Measurements from ENCODE around the gene ARMCX4.

The ARMCX4 gene

DNA sequence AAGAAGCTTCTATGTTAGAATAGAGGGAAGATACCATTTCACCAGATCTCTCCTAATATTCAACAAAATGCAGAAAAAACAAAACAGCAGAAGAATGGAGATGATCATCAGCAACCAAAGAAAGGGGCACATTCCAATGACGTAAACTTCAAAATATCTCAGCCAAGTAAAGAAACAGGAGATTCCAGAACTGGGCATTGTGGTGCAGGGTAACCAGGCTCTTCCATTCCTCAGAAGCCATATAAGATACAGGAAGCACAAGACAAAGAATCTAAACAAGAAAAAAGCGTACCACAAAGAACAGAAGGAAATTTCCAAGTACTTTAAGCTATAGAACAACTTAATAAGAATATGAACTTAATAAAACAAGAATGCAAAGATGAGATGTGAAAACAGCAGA is 6.9 kb upstream of the ARMCX4 start:
- no peak overlapping the region for H3K4me3 ChIP-seq (ENCODE audit: low read depth, low read length)
- no peak overlapping the region for H3K9ac ChIP-seq (ENCODE audit: low read length)
- H4K12ac ChIP-seq (ENCODE audit: low read depth, low read length): no peak overlapping the region
- H3K14ac ChIP-seq (ENCODE audit: low read length): no peak overlapping the region
- H2BK5ac ChIP-seq (ENCODE audit: low read depth, low read length, poor library complexity): no peak overlapping the region
- no peak overlapping the region for H3K4me2 ChIP-seq (ENCODE audit: low read length)
- H4K8ac ChIP-seq (ENCODE audit: low read depth, low read length): no peak overlapping the region
- no peak overlapping the region for H2AFZ ChIP-seq (ENCODE audit: insufficient read depth, low read length, poor library complexity)
- H2AK5ac ChIP-seq (ENCODE audit: low read length): no peak overlapping the region
- WGBS (ENCODE audit: extremely low coverage, insufficient coverage, insufficient read length): no CpG with 5 or more reads among the region's 2 CpGs
- H3K27ac ChIP-seq (ENCODE audit: low read depth, low read length): no peak overlapping the region
- no peak overlapping the region for H2BK12ac ChIP-seq (ENCODE audit: low read length)
- no peaks in the 10 kb centered on the region for H3K27me3 ChIP-seq (ENCODE audit: insufficient read depth, low read length)
- no peak overlapping the region for H3K23ac ChIP-seq (ENCODE audit: low read length)
- H3K18ac ChIP-seq (ENCODE audit: low read length): no peak overlapping the region
- no peak overlapping the region for H3K4ac ChIP-seq (ENCODE audit: low read depth, low read length)
- no peaks in the 10 kb centered on the region for H3K9me3 ChIP-seq (ENCODE audit: insufficient read depth, low read depth, low read length)
- H2BK120ac ChIP-seq (ENCODE audit: insufficient read depth, low read length, poor library complexity): no peak overlapping the region
- H4K91ac ChIP-seq (ENCODE audit: low read depth, low read length): no peak overlapping the region
- no peaks in the 10 kb centered on the region for H3K79me1 ChIP-seq (ENCODE audit: low read length)
- no peaks in the 10 kb centered on the region for H3K4me1 ChIP-seq (ENCODE audit: control insufficient read depth in 1 of 2, insufficient read depth in 2 of 2, low read length in 2 of 2)
- peak in 1 of 2 donors; percentile 13 for DNase-seq
- no peaks in the 10 kb centered on the region for H3K79me2 ChIP-seq (ENCODE audit: control insufficient read depth, insufficient read depth, low read length, poor library complexity)
- H3K36me3 ChIP-seq (ENCODE audit: control insufficient read depth in 1 of 2, insufficient read depth in 2 of 2, low read length in 2 of 2): no peaks in the 10 kb centered on the region

- Histone ChIP-seq H3K9me3 (ENCODE audit: insufficient read depth, low read depth, low read length) (no peaks in the 10 kb centered on the region), H3K4me2 (ENCODE audit: low read length) (no peak overlapping the region), H2AK5ac (ENCODE audit: low read length) (no peak overlapping the region), H2BK5ac (ENCODE audit: low read depth, low read length, poor library complexity) (no peak overlapping the region), H3K4ac (ENCODE audit: low read depth, low read length) (no peak overlapping the region), H3K9ac (ENCODE audit: low read length) (no peak overlapping the region), H4K91ac (ENCODE audit: low read depth, low read length) (no peak overlapping the region), H2AFZ (ENCODE audit: insufficient read depth, low read length, poor library complexity) (no peak overlapping the region), H4K12ac (ENCODE audit: low read depth, low read length) (no peak overlapping the region), H3K18ac (ENCODE audit: low read length) (no peak overlapping the region), H3K27ac (ENCODE audit: low read depth, low read length) (no peak overlapping the region), H3K79me1 (ENCODE audit: low read length) (no peaks in the 10 kb centered on the region), H3K36me3 (ENCODE audit: control insufficient read depth in 1 of 2, insufficient read depth in 2 of 2, low read length in 2 of 2) (peaks cover 0 to 2% of the 10 kb centered on the region in 2 experiments), H3K14ac (ENCODE audit: low read length) (no peak overlapping the region), H3K4me3 (ENCODE audit: low read depth, low read length) (no peak overlapping the region), H3K27me3 (ENCODE audit: insufficient read depth, low read length) (no peaks in the 10 kb centered on the region), H3K23ac (ENCODE audit: low read length) (no peak overlapping the region), H2BK120ac (ENCODE audit: insufficient read depth, low read length, poor library complexity) (no peak overlapping the region), H4K8ac (ENCODE audit: low read depth, low read length) (no peak overlapping the region), H2BK12ac (ENCODE audit: low read length) (no peak overlapping the region), H3K79me2 (ENCODE audit: control insufficient read depth, insufficient read depth, low read length, poor library complexity) (no peaks in the 10 kb centered on the region), H3K4me1 (ENCODE audit: control insufficient read depth in 1 of 2, insufficient read depth in 2 of 2, low read length in 2 of 2) (peaks cover 0 to 5% of the 10 kb centered on the region in 2 experiments)
- DNase-seq: no peak
- WGBS (ENCODE audit: extremely low coverage, insufficient coverage, insufficient read length): no CpG with 5 or more reads among the region's 4 CpGs
These were observed 3.0 kb upstream of the ARMCX4 start for GRCh38 chrX:101482296-101482695.

- Histone ChIP-seq H2AK5ac (ENCODE audit: low read length) (no peak overlapping the region), H3K79me2 (ENCODE audit: control insufficient read depth, insufficient read depth, low read length, poor library complexity) (no peaks in the 10 kb centered on the region), H2BK120ac (ENCODE audit: insufficient read depth, low read length, poor library complexity) (no peak overlapping the region), H3K27me3 (ENCODE audit: insufficient read depth, low read length) (no peaks in the 10 kb centered on the region), H3K9ac (ENCODE audit: low read length) (no peak overlapping the region), H3K18ac (ENCODE audit: low read length) (no peak overlapping the region), H4K91ac (ENCODE audit: low read depth, low read length) (no peak overlapping the region), H3K79me1 (ENCODE audit: low read length) (no peaks in the 10 kb centered on the region), H3K4me2 (ENCODE audit: low read length) (no peak overlapping the region), H3K4me1 (ENCODE audit: control insufficient read depth in 1 of 2, insufficient read depth in 2 of 2, low read length in 2 of 2) (peaks cover 0 to 5% of the 10 kb centered on the region in 2 experiments), H3K36me3 (ENCODE audit: control insufficient read depth in 1 of 2, insufficient read depth in 2 of 2, low read length in 2 of 2) (peaks cover 0 to 7% of the 10 kb centered on the region in 2 experiments), H4K8ac (ENCODE audit: low read depth, low read length) (no peak overlapping the region), H3K4ac (ENCODE audit: low read depth, low read length) (no peak overlapping the region), H2BK5ac (ENCODE audit: low read depth, low read length, poor library complexity) (no peak overlapping the region), H2AFZ (ENCODE audit: insufficient read depth, low read length, poor library complexity) (no peak overlapping the region), H2BK12ac (ENCODE audit: low read length) (no peak overlapping the region), H3K27ac (ENCODE audit: low read depth, low read length) (no peak overlapping the region), H3K9me3 (ENCODE audit: insufficient read depth, low read depth, low read length) (no peaks in the 10 kb centered on the region), H3K4me3 (ENCODE audit: low read depth, low read length) (no peak overlapping the region), H3K14ac (ENCODE audit: low read length) (no peak overlapping the region), H4K12ac (ENCODE audit: low read depth, low read length) (no peak overlapping the region), H3K23ac (ENCODE audit: low read length) (no peak overlapping the region)
- no peak for DNase-seq
- WGBS (ENCODE audit: extremely low coverage, insufficient coverage, insufficient read length): no CpG with 5 or more reads among the region's 3 CpGs
These were observed 1.6 kb upstream of the ARMCX4 start for GRCh38 chrX:101483705-101484104.

DNA sequence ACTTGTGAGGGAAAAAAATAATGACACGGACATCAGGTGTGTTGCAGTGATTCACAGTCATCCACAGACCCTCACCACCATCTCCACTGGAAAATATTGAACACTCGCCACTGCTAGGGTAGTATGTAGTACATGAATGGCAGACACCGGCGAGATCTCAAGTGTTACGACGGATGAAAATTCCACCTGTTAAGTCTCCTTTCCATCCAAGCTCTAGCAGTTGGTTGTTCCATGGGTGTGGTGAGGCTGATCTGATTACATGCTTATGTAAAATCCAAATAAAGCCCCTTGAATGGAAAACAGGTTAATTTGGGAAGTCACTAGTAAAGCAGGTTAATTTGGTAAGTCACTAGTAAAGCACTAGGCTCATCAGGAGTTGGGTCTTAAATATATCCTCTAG is 1.1 kb upstream of the ARMCX4 start:
- Histone ChIP-seq H4K8ac (ENCODE audit: low read depth, low read length) (no peak overlapping the region), H3K4ac (ENCODE audit: low read depth, low read length) (no peak overlapping the region), H2BK5ac (ENCODE audit: low read depth, low read length, poor library complexity) (no peak overlapping the region), H3K36me3 (ENCODE audit: control insufficient read depth in 1 of 2, insufficient read depth in 2 of 2, low read length in 2 of 2) (peaks cover 0 to 10% of the 10 kb centered on the region in 2 experiments), H2AFZ (ENCODE audit: insufficient read depth, low read length, poor library complexity) (no peak overlapping the region), H3K23ac (ENCODE audit: low read length) (no peak overlapping the region), H3K9me3 (ENCODE audit: insufficient read depth, low read depth, low read length) (no peaks in the 10 kb centered on the region), H3K27me3 (ENCODE audit: insufficient read depth, low read length) (no peaks in the 10 kb centered on the region), H2AK5ac (ENCODE audit: low read length) (no peak overlapping the region), H3K27ac (ENCODE audit: low read depth, low read length) (no peak overlapping the region), H3K4me1 (ENCODE audit: control insufficient read depth in 1 of 2, insufficient read depth in 2 of 2, low read length in 2 of 2) (peaks cover 0 to 5% of the 10 kb centered on the region in 2 experiments), H4K12ac (ENCODE audit: low read depth, low read length) (no peak overlapping the region), H2BK120ac (ENCODE audit: insufficient read depth, low read length, poor library complexity) (no peak overlapping the region), H2BK12ac (ENCODE audit: low read length) (no peak overlapping the region), H3K14ac (ENCODE audit: low read length) (no peak overlapping the region), H3K18ac (ENCODE audit: low read length) (no peak overlapping the region), H4K91ac (ENCODE audit: low read depth, low read length) (no peak overlapping the region), H3K4me2 (ENCODE audit: low read length) (no peak overlapping the region), H3K4me3 (ENCODE audit: low read depth, low read length) (no peak overlapping the region), H3K9ac (ENCODE audit: low read length) (no peak overlapping the region), H3K79me1 (ENCODE audit: low read length) (no peaks in the 10 kb centered on the region), H3K79me2 (ENCODE audit: control insufficient read depth, insufficient read depth, low read length, poor library complexity) (no peaks in the 10 kb centered on the region)
- no peak for DNase-seq
- WGBS (ENCODE audit: extremely low coverage, insufficient coverage, insufficient read length): no CpG with 5 or more reads among the region's 6 CpGs
